Astrocyte of the hippocampus (primary cell): ENCODE data around the gene TBC1D3.
"Not testable (repeated sequence)": the region's sequence is repeated elsewhere in the genome, so short reads cannot be mapped to it uniquely, and the experiment has no call there.

Experiments
- DNase-seq: peaks from one replicate; pipeline ENCODE4 v3.0.0; 2011; ENCODE audit warnings: low read depth, low spot score

TBC1D3 gene

GRCh38 chr17:38192455-38192854, at the start of gene TBC1D3:
TBC1D3 (minus strand) TSS chr17:38192555; CDS start chr17:38191029, 1,526 bp downstream.
- DNase-seq = not testable (repeated sequence)

DNA sequence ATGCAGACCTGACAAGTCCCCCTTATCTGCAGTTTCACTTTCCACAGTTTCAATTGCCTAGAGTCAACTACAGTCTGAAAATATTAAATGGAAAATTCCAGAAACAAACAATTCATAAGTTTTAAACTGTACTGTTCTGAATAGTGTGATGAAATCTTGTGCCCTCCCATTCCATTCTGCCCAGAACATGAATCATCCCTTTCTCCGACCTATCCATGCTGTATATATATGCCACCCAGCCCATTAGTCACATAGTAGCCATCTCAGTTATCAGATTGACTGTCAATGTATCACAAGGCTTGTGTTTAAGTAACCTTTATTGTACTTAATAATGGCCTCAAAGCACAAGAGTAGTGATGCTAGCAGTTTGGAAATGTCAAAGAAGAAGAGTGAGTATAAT, 40.4 kb upstream of the TBC1D3 start:
- DNase-seq = not testable (repeated sequence)

GRCh38 chr17:38225844-38226495, 33.6 kb upstream of the TBC1D3 start:
- DNase-seq = not testable (repeated sequence)

DNA sequence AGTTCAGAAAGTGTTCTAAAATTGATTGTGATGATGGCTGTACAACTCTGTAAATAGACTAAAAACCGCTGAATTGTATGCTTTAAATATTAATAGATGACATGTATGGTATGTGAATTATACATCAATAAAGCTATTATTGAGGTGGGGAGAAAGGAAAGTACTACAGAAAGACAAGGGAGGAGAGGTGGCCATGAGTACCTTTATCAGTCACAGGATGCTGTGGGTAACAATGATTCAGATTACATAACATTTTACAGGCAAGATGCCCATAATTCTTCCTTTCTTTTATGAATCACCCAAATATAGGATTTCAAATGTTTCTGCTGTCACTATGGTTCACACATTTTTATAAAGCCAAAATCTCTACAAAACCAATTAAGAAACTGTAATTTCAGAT, 28.5 kb upstream of the TBC1D3 start:
- not testable (repeated sequence) for DNase-seq

- DNase-seq = not testable (repeated sequence)
Measured at GRCh38 chr17:38200271-38200670, 7.9 kb upstream of the TBC1D3 start.

- not testable (repeated sequence) for DNase-seq
Measured at GRCh38 chr17:38134860-38135259, 57.5 kb downstream of the TBC1D3 start.
